Vagina (tissue), 2 donors: ENCODE data around the gene DENND2A.

ENCODE experiments used
- CTCF ChIP-seq, 3 experiments: fragments of 450-650 bp in 2 of 3; fragments of 200-600 bp in 1 of 3; sonication (generic) in 1 of 3; IDR thresholded peaks; one replicate each; pipeline ENCODE4 v1.5.1; 2017 to 2019; ENCODE audit warnings: antibody characterized with exemption in 3 of 3, mild to moderate bottlenecking in 2 of 3, moderate library complexity in 2 of 3
- POLR2A ChIP-seq, 2 donors: fragments of 450-650 bp; IDR thresholded peaks; one replicate each; pipeline ENCODE4 v1.6.1; 2017; ENCODE audit warnings: antibody characterized with exemption in 2 of 2, mild to moderate bottlenecking in 2 of 2, moderate library complexity in 2 of 2
- POLR2AphosphoS5 ChIP-seq, 2 donors: sonication (generic); formaldehyde crosslinking; IDR thresholded peaks; one replicate each; pipeline ENCODE4 v1.9.0; 2017; ENCODE audit warnings: antibody characterized with exemption in 2 of 2, mild to moderate bottlenecking in 2 of 2, low read depth in 1 of 2; ENCODE audit not compliant: insufficient read depth in 1 of 2

GRCh38 chr7:140506788-140507464 lies 133.7 kb downstream of the DENND2A start:
- TF ChIP-seq CTCF (IDR thresholded peaks at IDR 0.05) (no peak), POLR2A (IDR thresholded peaks at IDR 0.05) (no peak), POLR2AphosphoS5 (IDR thresholded peaks at IDR 0.05; ENCODE audit: insufficient read depth in 1 of 2, low read depth in 1 of 2) (no peak)
